Inferior parietal cortex (tissue), 1 donor: Measurements from ENCODE around the gene MAU2.
"Not testable (repeated sequence)": the region's sequence is repeated elsewhere in the genome, so short reads cannot be mapped to it uniquely, and the experiment has no call there.

Source experiments
- DNase-seq: peaks from one replicate; pipeline ENCODE4 v3.0.0-alpha.2; 2016; ENCODE audit errors: extremely low spot score

The MAU2 gene

DNA sequence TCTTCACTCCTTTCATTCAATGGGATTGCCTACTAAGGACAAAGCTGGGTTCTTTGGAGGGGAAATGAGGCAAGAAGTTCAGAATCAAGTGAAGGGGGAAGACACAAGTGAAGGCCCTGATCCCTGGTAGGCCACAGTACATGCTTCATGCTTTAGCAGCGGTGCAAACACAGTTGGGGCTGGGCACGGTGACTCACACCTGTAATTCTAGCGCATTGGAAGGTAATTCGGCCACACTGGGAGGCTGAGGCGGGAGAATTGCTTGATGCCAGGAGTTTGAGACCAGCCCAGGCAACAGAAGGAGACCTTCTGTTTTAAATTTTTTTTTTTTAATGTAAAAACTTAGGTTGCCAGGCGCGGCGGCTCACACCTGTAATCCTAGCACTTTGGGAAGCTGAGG is 61.5 kb downstream of the MAU2 start:
- DNase-seq: no peak

DNA sequence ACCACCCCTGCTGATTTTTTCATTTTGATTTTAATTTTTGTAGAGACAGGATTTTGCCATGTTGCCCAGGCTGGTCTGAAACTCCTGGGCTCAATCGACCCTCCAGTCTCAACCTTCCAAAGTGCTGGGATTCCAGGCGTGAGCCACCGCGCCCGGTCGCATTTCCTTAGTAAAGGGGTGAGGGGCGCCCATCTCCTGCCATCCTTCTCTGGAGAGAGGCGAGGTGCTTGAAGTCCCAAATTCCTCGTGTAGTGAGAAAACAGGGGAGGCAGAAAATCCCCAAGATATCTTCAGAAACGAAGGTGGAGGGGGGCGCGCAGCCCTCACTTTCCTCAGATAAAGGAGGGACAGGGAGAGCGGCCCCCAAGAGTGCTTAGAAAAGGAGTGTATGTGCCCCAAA is 63.9 kb downstream of the MAU2 start:
- no peak for DNase-seq

DNA sequence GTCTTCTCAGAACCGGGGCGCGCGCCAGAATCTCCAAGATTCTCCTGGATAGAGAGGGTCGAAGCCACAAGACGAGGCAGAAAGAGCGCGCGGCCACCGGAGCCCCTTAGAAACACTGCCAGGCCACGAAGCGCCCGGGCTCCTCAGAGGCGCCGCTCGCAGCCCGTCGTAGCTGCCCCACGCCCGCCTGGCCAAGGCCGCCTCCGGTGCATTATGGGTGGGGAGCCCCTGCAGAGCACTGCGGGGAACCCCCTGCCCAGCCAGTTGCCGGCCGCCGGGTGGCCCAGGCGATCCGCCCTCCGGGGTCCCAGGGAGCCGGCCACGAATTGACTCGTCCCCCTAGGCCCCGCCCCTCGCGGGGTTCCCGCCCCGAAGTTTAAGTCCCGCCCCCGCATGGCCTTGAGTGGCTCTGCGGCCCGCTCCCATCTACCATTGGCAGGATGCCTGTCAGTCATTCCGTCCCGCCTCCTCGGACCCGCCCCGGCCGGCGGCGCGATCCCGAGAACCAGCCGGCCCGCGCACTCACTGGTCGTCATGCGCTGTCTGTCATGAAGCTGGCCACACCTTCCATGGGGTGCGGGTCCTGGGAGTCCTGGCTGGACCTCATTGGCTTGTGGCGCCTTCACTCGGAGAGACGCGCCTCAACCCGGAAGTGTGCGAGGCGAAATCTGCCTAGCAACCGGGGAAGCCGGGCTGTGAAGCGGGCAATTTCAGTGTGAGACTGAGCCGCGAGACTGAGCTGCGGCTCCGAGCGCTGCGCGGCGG is 64.7 kb downstream of the MAU2 start:
- peak; percentile 99 for DNase-seq

DNA sequence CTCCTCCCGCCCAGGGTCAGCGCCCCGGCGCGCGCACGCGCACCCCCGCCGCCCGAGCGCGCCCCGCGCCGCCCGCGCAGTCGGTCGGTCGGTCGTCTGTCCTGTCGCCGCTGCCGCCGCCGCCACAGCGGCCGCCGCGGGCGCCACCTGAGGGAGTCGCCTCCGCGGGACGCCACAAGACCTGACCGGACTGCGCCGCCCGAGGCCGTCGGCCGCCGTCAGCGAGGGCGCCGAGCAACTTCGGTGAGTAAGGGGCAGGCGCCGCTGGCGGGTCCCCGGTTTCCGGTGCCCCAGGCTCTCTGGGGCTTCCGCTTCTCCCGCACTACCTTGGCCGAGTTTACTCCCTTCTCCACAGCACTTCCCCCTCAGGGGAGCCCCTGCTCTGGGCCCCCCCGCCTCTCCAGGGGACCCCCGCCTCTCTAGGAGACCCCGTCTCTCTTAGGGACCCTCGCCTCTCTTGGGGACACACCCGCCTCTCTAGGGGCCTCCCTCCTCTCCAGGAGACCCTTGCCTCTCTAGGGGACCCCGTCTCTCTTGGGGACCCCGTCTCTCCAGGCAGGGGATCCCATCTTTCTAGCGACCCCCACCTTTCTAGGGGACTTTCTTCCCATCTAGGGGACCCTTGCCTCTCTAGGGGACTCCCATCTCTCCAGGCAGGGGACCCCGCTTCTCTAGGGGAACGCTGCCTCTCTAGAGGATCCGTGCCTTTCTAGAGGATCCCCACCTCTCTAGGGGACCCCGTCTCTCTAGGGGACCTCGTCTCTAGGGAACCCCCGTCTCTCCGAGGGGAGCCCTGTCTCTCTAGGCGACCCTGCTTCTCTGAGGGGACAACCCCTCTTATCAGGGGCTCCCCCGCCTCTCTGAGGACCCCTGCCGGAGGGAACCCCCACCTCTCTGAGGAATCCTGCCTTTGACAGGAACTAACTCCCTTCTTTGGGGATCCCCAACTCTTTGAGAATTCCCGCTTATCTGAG is 65.6 kb downstream of the MAU2 start:
- no peak for DNase-seq

DNA sequence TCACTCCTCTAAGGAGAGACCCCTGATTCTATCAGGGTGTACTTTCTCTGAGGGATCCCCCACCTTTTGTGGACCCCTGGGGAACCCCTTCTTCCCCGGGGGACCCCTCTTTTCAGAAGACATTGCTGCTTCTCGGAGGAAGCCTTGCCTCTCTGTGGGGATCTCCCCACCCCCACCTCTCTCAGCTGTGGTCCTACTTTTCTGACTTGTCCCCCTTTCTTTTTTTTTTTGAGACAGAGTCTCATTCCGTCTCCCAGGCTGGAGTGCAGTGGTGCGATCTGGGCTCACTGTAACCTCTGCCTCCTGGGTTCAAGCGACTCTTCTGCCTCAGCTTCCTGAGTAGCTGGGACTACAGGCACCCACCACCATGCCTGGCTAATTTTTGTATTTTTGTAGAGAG is 66.5 kb downstream of the MAU2 start:
- DNase-seq: no peak

DNA sequence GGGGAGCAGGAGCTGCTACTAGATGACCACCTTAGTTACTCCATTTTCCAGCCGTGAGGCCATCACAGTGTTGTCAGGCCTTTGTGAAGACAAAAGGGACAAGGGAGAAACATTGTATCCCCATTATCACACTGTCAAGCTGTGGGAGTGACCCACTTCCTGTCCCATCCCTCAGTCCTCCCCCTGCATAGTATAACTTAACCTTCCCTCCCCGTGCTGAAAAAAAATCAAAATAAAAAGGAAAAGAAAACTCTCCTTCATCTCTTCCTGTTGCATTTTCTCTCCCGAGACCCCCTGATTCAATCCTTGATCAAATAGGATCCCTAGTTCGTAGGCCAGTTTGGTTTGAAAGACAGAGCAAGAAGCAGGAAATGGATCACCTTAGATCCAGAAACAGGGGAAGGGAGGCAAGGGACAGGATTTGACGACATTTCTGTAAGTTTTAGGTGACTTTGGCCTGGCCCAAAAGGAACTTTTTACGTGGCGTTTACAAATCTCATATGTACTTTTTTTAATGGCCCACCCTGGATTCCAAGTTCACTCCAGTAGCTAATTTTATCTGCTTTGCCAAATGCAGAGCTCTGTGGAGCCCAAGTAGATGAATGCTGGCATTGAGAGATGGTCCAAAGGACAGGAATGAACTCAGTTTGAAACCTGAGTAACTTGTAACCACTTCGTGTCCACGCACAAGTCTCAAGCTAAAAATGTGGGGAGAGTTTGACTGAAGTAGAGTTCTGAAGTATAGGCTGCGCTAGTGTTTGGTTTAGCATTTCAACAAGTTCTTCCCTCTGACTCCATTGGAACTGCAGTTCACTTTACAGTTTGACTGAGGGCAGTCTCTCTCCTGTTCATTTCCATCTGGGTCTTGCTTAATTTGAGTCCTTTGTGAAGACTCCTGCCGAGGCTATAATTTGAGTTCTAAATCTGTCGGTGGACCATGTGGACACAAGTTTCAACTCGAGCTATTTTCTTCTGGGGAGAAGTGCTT is 68.2 kb downstream of the MAU2 start:
- DNase-seq: no peak

DNA sequence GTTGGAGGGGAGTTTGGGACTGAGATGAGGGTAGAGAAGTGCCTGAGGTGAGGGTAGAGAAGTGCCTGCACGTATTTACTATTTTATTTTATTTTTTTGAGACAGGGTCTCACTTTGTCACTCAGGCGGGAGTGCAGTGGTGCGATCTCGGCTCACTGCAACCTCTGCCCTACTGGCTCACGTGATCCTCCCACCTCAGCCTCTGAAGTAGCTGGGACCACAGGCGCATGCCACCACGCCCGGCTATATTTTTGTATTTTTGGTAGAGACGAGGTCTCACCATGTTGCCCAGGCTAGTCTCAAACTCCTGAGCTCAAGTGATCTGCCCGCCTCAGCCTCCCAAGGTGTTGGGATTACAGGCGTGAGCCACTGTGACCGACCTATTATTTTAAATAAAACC is 69.1 kb downstream of the MAU2 start:
- not testable (repeated sequence) for DNase-seq

DNA sequence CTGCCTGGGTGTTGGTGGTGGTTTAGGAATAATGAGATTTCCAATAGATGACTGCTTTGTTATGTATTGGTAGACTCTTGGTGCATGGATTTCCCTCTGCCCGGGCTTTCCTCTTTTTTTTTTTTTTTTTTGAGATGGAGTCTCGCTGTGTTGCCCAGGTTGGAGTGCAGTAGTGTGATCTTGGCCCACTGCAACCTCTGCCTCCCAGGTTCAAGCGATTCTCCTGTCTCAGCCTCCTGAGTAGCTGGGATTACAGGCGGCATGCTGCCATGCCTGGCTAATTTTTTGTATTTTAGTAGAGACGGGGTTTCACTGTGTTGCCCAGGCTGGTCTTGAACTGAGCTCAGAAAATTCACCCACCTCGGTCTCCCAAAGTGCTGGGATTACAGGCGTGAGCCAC is 73.7 kb downstream of the MAU2 start:
- not testable (repeated sequence) for DNase-seq

DNA sequence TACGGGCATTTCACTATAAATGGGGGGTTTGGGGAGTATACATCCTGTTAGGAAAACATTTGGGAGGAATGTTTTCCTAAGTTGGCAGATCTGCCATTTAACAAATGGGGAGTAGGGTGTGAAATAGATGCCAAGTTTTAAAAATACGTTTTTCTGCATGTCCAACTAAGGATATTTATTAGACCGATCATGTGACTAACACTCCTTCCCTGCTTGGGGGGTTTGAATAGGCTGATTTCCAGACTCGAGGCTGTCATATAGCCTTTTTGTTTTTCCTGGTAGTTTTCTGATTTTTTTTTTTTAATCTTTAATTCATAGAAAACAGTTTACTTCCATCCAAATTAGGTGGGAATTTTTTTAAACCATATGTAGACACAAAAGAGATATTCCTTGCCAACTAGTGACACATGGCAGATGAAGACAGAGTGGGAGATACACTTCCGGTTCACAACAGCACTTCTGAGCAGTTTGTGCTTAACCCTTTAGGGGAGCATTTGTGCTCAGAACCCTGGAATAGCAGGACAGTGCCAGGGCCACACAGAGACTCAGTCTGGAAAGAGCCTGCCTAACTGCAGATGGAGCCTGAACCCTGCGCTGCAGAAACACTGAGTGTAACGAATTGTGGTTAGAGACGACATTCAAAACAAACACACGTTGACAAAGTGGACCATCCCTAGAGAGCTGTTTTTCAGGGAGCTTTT is 79.3 kb downstream of the MAU2 start:
- no peak for DNase-seq

DNA sequence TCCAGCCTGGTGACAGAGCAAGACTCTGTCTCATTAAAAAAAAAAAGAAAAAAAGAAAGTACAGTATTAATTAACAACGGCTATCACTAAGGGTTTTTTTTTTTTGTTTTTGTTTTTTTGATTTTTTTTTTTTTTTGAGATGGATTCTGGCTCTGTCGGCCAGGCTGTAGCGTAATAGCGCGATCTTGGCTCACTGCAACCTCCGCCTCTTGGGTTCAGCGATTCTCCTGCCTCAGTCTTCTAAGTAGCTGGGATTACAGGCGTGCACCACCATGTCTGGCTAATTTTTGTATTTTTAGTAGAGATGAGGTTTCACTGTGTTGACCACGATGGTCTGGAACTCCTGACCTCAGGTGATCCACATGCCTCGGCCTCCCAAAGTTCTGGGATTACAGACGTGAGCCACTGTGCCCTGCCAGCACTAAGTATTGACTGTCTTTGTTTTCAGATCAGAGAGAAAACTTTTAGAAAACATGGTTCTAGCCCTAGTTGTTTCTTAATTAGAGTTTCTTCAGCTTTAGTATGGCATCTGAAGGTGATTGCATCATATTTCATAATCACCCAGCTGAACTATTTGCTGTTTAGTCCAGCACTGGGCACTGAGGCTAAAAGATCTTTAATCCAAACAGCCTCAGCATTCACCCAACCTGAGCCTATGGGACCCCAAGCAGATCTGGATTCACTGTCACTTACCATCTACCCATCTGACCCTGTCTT is 82.2 kb downstream of the MAU2 start:
- no peak for DNase-seq

DNA sequence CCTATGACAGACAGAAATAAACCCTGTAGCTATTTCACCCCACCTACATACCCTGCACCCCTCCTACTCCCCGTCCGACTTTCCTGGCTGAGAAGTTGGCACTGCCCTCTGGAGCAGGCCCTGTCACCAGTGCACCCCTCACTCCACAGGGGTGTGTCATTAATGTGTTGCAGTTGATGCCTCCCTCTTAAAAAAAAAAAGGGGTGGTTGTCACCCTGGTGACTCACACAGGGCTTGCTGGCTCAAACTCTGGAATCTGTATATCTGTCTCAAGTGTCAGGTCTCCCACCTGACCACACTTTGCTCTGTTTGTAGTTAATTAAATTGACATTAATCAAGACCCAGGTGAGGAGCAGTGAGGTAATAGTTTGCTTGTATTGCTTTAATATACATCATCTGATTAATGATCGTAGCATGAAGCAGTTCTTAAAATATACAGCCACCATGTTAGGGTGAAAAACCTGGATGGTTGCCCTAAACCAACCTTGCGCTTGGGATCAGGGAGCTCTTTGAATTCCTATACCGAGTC is 82.8 kb downstream of the MAU2 start:
- DNase-seq: no peak

DNA sequence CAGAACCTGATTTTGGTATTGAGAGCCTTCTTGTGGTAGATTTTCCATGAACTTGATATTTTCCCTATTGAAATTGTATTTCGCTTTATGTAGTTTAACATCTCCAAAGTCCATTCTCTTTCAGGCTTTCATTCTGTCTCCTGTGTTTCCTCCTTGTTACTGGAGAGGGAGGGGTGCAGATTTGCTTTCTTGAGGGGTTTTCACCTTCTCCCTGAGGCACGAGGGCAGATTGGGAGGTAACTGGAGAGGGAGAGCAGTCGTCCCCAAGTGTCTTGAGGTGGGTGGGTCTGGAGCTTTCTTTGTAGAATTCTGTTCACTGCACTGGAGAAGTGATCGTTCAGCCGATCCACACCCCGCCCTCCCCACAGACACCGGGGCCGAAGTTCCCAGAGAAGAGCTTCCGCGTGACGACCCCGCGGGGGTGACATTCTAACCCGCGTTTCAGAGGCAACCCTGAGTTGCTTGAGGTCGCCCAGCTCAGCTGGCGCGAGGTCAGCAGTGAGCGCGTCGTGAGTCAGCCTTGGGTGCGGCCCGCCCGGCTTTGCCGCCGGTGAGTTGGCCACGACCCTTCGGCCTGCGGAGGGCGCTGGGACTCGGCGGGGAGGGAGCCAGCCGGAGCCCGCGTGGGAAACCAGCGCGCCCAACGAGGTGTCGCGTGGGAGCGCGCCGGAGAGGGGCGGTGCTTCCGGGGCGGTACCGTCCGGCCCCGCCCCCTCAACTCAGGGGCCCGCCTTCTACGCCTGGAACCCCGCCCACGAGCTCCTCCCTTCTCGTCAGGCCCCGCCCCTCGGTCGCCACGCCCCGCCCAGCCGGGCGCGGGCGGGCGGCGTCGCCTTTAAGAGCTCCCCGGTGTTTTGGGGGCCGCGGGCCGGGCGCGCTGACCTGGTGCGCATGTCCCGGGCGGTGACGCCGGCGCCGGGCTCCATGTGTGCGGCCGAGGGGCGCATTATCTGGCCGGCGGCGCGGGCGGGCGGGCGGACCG is 84.5 kb downstream of the MAU2 start, which contains the start of gene GATAD2A:
TSS of gene GATAD2A (plus strand) at position 797 of the 982 bp plus-strand sequence. CDS start 59,671 bp downstream, outside the sequence.
- peak; percentile 91 for DNase-seq

DNA sequence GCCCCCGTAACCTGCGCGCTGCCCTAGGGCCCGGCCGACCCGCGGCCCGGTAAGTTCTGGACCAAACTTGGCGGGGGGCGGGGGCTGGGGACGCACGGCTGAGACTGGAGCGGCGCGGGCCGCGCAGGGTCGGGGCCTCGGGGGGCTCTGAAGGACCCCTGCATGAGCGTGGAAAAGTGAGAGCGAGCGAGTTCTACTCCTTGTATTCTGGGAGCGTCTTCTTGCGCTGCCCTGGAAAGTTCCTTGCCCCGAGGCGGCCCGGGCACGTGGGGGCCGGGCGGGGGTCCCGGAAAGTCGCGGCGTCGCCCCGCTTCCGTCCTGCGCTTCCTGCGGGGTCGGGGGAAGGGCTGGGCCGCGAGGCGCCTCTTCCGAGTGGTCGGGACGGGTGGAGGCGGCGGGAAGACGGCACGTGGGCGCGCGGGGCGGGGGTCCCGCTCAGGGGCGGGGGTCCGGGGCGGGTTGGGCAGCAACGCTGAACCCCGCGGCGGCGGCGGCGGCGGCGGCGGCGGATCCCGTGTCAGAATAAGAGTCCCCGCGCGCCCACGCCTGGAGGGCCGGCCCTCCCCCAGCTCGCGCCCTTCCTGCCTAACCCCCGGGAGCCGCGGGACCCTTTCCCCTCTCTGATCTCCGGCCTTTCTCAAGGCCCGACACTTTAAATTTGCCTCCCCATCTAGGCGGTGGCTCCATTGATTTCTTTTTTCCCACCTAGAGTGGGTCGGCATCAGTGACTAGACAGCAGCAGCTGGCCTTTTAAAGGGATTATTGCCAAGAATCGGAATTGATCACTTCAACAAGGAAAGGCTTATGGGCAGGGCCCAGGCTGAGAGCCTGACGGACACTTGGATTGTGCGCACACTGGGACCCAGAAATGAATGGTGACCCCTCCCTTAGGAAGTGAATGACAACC is 85.6 kb downstream of the MAU2 start:
- DNase-seq: no peak

DNA sequence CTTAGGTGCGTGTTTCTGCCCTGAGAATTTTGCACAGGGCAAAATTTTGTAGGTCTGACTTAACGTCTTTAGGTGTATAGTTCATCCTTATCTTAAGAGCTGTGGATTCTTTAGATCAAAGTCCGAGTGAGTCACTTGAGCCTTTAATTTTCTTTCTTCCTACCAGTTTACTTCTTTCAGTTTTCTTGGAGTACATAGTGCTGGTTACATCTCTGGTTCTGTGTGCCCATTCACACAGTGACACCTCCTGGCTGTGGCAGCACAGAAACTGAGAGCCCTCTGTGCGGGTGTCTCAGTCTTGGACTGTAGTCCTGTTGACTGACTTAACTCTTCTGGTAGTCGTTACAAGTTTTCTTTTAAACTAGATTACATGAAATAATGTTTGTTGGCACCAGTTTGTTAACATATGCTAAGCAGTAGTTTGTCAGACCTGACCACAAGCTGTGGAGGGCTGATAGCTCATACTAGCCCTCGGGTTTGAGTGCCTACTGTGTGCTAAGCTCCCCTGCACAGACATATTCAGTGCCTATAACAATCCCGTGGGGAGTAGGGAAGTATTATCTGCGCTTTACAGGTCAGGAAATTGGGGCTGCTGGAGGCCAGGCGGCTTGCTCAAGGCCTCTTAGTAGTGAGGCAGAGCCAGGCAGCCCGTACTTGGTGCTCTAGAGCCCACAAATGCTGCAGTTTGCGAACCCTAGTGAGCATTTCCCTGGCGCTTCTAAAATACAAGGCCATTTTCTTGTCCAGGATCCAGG is 86.4 kb downstream of the MAU2 start:
- DNase-seq: peak; percentile 65

DNA sequence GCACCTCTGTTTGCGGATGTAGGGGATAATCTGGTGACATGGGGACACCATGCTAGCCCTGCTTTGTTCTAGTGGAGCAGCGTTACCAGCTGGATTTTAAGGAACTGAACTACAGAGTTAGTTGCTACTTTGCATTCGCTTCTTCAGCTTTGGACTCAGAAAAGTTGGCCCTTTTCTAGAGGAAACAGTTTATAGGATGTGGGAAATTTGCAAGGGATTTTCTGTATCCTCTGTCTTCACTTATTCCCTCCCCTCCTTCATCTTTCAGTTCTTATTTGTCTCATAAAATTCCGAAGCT is 87.0 kb downstream of the MAU2 start:
- DNase-seq: no peak
